ENCODE data around the gene IRF1.
"Not testable (repeated sequence)": the region's sequence is repeated elsewhere in the genome, so short reads cannot be mapped to it uniquely, and the experiment has no call there.

Gene IRF1

GRCh38 chr5:132438917-132439316, 51.7 kb downstream of the IRF1 start:
- H3K27ac Mint-ChIP-seq = peak overlapping the region; percentile 77
- peak overlapping the region; percentile 31 for H3K4me3 Mint-ChIP-seq
- peaks cover 15% of the 10 kb centered on the region for H3K36me3 Mint-ChIP-seq
- no peaks in the 10 kb centered on the region for H3K9me3 Mint-ChIP-seq (ENCODE audit: low read depth)
- H3K4me1 Mint-ChIP-seq (ENCODE audit: low read depth) = peaks cover 94% of the 10 kb centered on the region
- no peaks in the 10 kb centered on the region for H3K27me3 Mint-ChIP-seq

- Mint-ChIP-seq H3K27ac (peak overlapping the region; percentile 83), H3K4me3 (peak overlapping the region; percentile 40), H3K36me3 (peaks cover 15% of the 10 kb centered on the region), H3K4me1 (ENCODE audit: low read depth) (peaks cover 87% of the 10 kb centered on the region)
- H3K9me3 Mint-ChIP-seq (ENCODE audit: low read depth); H3K27me3 Mint-ChIP-seq: not testable (repeated sequence)
Observed at GRCh38 chr5:132438267-132438645, 52.3 kb downstream of the IRF1 start.

GRCh38 chr5:132437604-132438266, 52.8 kb downstream of the IRF1 start:
- no peaks in the 10 kb centered on the region for H3K27me3 Mint-ChIP-seq
- peaks cover 87% of the 10 kb centered on the region for H3K4me1 Mint-ChIP-seq (ENCODE audit: low read depth)
- H3K36me3 Mint-ChIP-seq = peaks cover 17% of the 10 kb centered on the region
- peak overlapping the region; percentile 40 for H3K4me3 Mint-ChIP-seq
- peak overlapping the region; percentile 83 for H3K27ac Mint-ChIP-seq
- H3K9me3 Mint-ChIP-seq (ENCODE audit: low read depth) = no peaks in the 10 kb centered on the region

- H3K9me3 Mint-ChIP-seq (ENCODE audit: low read depth) = no peaks in the 10 kb centered on the region
- H3K4me3 Mint-ChIP-seq = peak overlapping the region; percentile 30
Observed at GRCh38 chr5:132436936-132437335, 53.6 kb downstream of the IRF1 start.

GRCh38 chr5:132435886-132436285, 54.7 kb downstream of the IRF1 start:
- Mint-ChIP-seq H3K4me3 (no peak overlapping the region), H3K9me3 (ENCODE audit: low read depth) (no peaks in the 10 kb centered on the region), H3K27me3 (no peaks in the 10 kb centered on the region), H3K4me1 (ENCODE audit: low read depth) (peaks cover 87% of the 10 kb centered on the region), H3K36me3 (peaks cover 19% of the 10 kb centered on the region), H3K27ac (peak overlapping the region; percentile 75)

More at GRCh38 chr5:132436936-132437335, 53.6 kb downstream of the IRF1 start:
- Mint-ChIP-seq H3K27ac (peak overlapping the region; percentile 83), H3K36me3 (peaks cover 17% of the 10 kb centered on the region), H3K27me3 (no peaks in the 10 kb centered on the region), H3K4me1 (ENCODE audit: low read depth) (peaks cover 87% of the 10 kb centered on the region)

- peak overlapping the region; percentile 1 for H3K27ac Mint-ChIP-seq
- H3K27me3 Mint-ChIP-seq = no peaks in the 10 kb centered on the region
- peaks cover 88% of the 10 kb centered on the region for H3K4me1 Mint-ChIP-seq (ENCODE audit: low read depth)
- H3K36me3 Mint-ChIP-seq = peaks cover 18% of the 10 kb centered on the region
- no peaks in the 10 kb centered on the region for H3K9me3 Mint-ChIP-seq (ENCODE audit: low read depth)
- H3K4me3 Mint-ChIP-seq = no peak overlapping the region
Observed at GRCh38 chr5:132435447-132435846, 55.1 kb downstream of the IRF1 start.

GRCh38 chr5:132434416-132435286, 55.9 kb downstream of the IRF1 start:
- no peak overlapping the region for H3K4me3 Mint-ChIP-seq
- no peaks in the 10 kb centered on the region for H3K9me3 Mint-ChIP-seq (ENCODE audit: low read depth)
- H3K27me3 Mint-ChIP-seq = no peaks in the 10 kb centered on the region
- H3K27ac Mint-ChIP-seq = peak overlapping the region; percentile 23
- H3K4me1 Mint-ChIP-seq (ENCODE audit: low read depth) = peaks cover 88% of the 10 kb centered on the region
- peaks cover 22% of the 10 kb centered on the region for H3K36me3 Mint-ChIP-seq

GRCh38 chr5:132433141-132433540, 57.4 kb downstream of the IRF1 start:
- Mint-ChIP-seq H3K27me3 (no peaks in the 10 kb centered on the region), H3K27ac (peak overlapping the region; percentile 89), H3K9me3 (ENCODE audit: low read depth) (no peaks in the 10 kb centered on the region), H3K36me3 (peaks cover 24% of the 10 kb centered on the region), H3K4me1 (ENCODE audit: low read depth) (peaks cover 89% of the 10 kb centered on the region), H3K4me3 (no peak overlapping the region)

- H3K36me3 Mint-ChIP-seq = peaks cover 24% of the 10 kb centered on the region
- peaks cover 89% of the 10 kb centered on the region for H3K4me1 Mint-ChIP-seq (ENCODE audit: low read depth)
Observed at GRCh38 chr5:132431632-132432031, 58.9 kb downstream of the IRF1 start.

More at GRCh38 chr5:132431632-132432031, 58.9 kb downstream of the IRF1 start:
- Mint-ChIP-seq H3K9me3 (ENCODE audit: low read depth) (no peaks in the 10 kb centered on the region), H3K4me3 (no peak overlapping the region), H3K27ac (peak overlapping the region; percentile 89), H3K27me3 (no peaks in the 10 kb centered on the region)
